Lower lobe of right lung (tissue), 2 donors: Measurements from ENCODE around the gene AOPEP. TPM values are rescaled to one million over a fixed set of nuclear protein-coding genes. Genes with fewer than 3 reads are reported as not detected.
A peak's percentile ranks its signal among the peaks of the same experiment; 100 is the strongest.

Experiments
- ATAC-seq, 2 donors: fragments of 200-7000 bp; cut with Tn5 transposase; one replicate each; pipeline ENCODE4 v1.9.1; 2020 to 2022; ENCODE audit warnings: mild to moderate bottlenecking in 2 of 2, moderate library complexity in 2 of 2
- DNase-seq: peaks from one replicate; pipeline ENCODE4 v3.0.0-alpha.2; 2020
- H3K27ac ChIP-seq: fragments of 200-600 bp; one replicate; pipeline ENCODE4 v1.8.0; 2022
- H3K27me3 ChIP-seq: fragments of 200-600 bp; one replicate; pipeline ENCODE4 v1.8.0; 2022; ENCODE audit warnings: low read depth
- H3K36me3 ChIP-seq: fragments of 200-600 bp; one replicate; pipeline ENCODE4 v1.8.0; 2022; ENCODE audit warnings: mild to moderate bottlenecking
- H3K4me1 ChIP-seq: fragments of 200-600 bp; one replicate; pipeline ENCODE4 v1.8.0; 2022
- H3K4me3 ChIP-seq: fragments of 200-600 bp; one replicate; pipeline ENCODE4 v1.8.0; 2022; ENCODE audit warnings: mild to moderate bottlenecking
- H3K9me3 ChIP-seq: fragments of 200-600 bp; one replicate; pipeline ENCODE4 v1.8.0; 2022
- CTCF ChIP-seq: fragments of 200-600 bp; IDR thresholded peaks from one replicate; pipeline ENCODE4 v1.8.0; 2022; ENCODE audit warnings: antibody characterized with exemption, mild to moderate bottlenecking
- intact Hi-C: fragments of 100-400 bp; cut with DNase I; formaldehyde crosslinking; loops from one replicate; pipeline ENCODE4 v1.11.0; 2022
- total RNA-seq: library from RNA; stranded (reverse); fragmentation: NEBNext Ultra II Directional; extraction: Animal tissue kit (Norgen Biotek cat#: 25700); gene quantifications from one replicate; pipeline ENCODE4 v1.2.1, GENCODE V29; 2021
- donor health status: DM: no; HTN: yes; CAD: no; lungs with severe emphysema.

The AOPEP gene
- total RNA-seq, 1 donor from 2014 or later: 63.7 TPM

DNA sequence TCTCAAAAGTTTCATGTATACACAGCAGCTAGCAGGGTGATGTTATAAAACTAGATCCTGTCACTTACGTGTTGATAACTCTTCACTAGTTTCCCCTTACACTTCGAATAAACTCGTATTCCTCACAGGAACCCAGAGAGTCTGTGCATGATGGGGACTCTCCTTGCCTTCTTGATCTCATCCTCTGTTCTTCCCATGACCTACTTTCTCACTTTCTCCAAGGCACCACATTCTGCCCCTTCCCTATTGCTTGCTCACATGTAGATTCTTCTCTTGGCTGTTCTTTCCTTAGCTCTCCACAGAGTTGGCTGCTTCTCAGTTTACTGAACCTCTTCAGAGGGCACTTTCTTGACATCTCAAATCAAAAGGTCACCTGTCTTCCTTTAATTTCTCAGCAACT, 1.2 kb upstream of the AOPEP start:
- no peaks in the 10 kb centered on the region for H3K9me3 ChIP-seq
- no peak overlapping the region for H3K27ac ChIP-seq
- DNase-seq (no peak), ATAC-seq (no peak)
- H3K36me3 ChIP-seq: no peaks in the 10 kb centered on the region
- intact Hi-C loops: no loop called here
- no peak overlapping the region for H3K4me3 ChIP-seq
- peaks cover 11% of the 10 kb centered on the region for H3K4me1 ChIP-seq
- no peak for TF ChIP-seq CTCF
- H3K27me3 ChIP-seq: no peaks in the 10 kb centered on the region

DNA sequence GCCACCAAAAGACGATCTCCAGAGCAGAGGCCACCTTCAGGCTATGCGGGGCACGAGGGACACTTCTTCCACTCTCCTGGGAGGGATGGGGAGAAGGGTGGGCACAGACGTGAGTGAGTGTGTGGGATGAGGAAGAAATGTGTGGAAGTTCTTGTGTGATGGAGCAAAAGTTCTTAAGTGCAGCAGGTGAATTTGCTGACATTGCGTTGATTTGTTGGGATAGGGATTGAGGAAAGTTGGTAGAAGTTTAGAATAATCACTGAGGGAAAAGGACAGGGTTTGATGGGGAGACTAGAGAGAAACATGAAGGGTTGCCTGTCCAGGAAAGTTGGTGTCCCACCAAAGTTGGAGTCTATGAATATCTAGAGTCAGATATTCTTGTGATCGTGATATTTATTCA, 2.2 kb downstream of the AOPEP start:
- TF ChIP-seq CTCF: no peak
- intact Hi-C loops: no loop called here
- no peak overlapping the region for H3K27ac ChIP-seq
- ATAC-seq (no peak), DNase-seq (no peak)
- no peak overlapping the region for H3K4me3 ChIP-seq
- H3K36me3 ChIP-seq: no peaks in the 10 kb centered on the region
- no peaks in the 10 kb centered on the region for H3K9me3 ChIP-seq
- no peaks in the 10 kb centered on the region for H3K27me3 ChIP-seq
- peaks cover 13% of the 10 kb centered on the region for H3K4me1 ChIP-seq

GRCh38 chr9:94729199-94729598, 2.7 kb downstream of the AOPEP start:
- no peaks in the 10 kb centered on the region for H3K36me3 ChIP-seq
- intact Hi-C loops: no loop called here
- no peak overlapping the region for H3K27ac ChIP-seq
- H3K4me3 ChIP-seq: no peak overlapping the region
- peaks cover 18% of the 10 kb centered on the region for H3K4me1 ChIP-seq
- ATAC-seq (no peak), DNase-seq (no peak)
- H3K27me3 ChIP-seq: no peaks in the 10 kb centered on the region
- TF ChIP-seq CTCF: no peak
- H3K9me3 ChIP-seq: no peaks in the 10 kb centered on the region

- no peaks in the 10 kb centered on the region for H3K36me3 ChIP-seq
- H3K27ac ChIP-seq: no peak overlapping the region
- H3K9me3 ChIP-seq: no peaks in the 10 kb centered on the region
- H3K4me3 ChIP-seq: no peak overlapping the region
- no peak for TF ChIP-seq CTCF
- peak in 1 of 2 donors; percentile 29 for ATAC-seq
- H3K27me3 ChIP-seq: no peaks in the 10 kb centered on the region
- DNase-seq: no peak
- intact Hi-C loops: no loop called here
- H3K4me1 ChIP-seq: peaks cover 12% of the 10 kb centered on the region
Measured at GRCh38 chr9:94734054-94734754, 7.7 kb downstream of the AOPEP start.

GRCh38 chr9:94736759-94737158, 10.3 kb downstream of the AOPEP start:
- TF ChIP-seq CTCF: no peak
- H3K4me1 ChIP-seq: peaks cover 19% of the 10 kb centered on the region
- H3K27ac ChIP-seq: no peak overlapping the region
- H3K4me3 ChIP-seq: no peak overlapping the region
- DNase-seq: no peak
- no peak for ATAC-seq
- H3K9me3 ChIP-seq: no peaks in the 10 kb centered on the region
- intact Hi-C loops: no loop called here
- H3K36me3 ChIP-seq: no peaks in the 10 kb centered on the region
- no peaks in the 10 kb centered on the region for H3K27me3 ChIP-seq
